HT-29 (cell line): ENCODE results near the gene RNPEPL1. TPM values are rescaled to one million over a fixed set of nuclear protein-coding genes. Genes with fewer than 3 reads are reported as not detected.

Experiments used
- DNase-seq: peaks from one replicate; pipeline ENCODE4 v3.0.0-alpha.2; 2015; ENCODE audit warnings: low spot score
- total RNA-seq: library from RNA; depleted of rRNA; stranded (reverse); fragments of >200 nt; shearing (Covaris generic); gene quantifications from 2 replicates; pipeline ENCODE4 v1.2.3, GENCODE V29; 2014

Gene RNPEPL1
- total RNA-seq, 1 experiment from 2014 or later = 74.9 TPM

- DNase-seq = peak; percentile 67
Measured at GRCh38 chr2:240564561-240565332, 3.5 kb upstream of the RNPEPL1 start.

GRCh38 chr2:240565333-240566202 lies 2.7 kb upstream of the RNPEPL1 start:
- DNase-seq = peak; percentile 92

GRCh38 chr2:240566203-240567136 lies 1.8 kb upstream of the RNPEPL1 start:
- peak; percentile 88 for DNase-seq

GRCh38 chr2:240567137-240567871 lies 980 bp upstream of the RNPEPL1 start:
- DNase-seq = peak; percentile 47

DNA sequence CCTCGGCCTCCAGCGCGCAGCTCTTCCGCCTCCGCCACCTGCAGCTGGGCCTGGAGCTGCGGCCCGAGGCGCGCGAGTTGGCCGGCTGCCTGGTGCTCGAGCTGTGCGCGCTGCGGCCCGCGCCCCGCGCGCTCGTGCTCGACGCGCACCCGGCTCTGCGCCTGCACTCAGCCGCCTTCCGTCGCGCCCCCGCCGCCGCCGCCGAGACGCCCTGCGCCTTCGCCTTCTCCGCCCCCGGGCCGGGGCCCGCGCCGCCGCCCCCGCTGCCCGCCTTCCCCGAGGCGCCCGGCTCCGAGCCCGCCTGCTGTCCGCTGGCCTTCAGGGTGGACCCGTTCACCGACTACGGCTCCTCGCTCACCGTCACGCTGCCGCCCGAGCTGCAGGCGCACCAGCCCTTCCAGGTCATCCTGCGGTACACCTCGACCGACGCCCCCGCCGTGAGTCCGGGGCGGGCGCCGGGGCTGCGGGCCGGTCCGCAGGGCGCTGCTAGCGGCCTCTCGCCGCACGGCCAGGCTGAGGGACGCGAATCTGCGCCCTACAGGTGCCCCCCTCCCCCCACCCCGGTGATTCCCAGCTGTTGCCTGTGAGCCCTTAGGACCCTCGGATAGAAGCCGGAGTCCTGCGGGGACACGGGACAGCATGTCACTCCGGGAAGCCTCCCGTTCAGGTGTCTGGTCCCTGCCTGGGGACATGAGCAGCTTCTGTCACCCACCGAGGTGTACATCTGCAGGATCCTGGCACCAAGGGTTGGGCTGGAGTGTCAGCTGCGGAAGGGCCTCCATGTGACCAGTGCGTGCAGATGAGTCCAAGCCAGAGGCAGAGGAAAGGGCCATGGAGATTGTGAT lies 616 bp downstream of the RNPEPL1 start:
- DNase-seq = peak; percentile 63

DNA sequence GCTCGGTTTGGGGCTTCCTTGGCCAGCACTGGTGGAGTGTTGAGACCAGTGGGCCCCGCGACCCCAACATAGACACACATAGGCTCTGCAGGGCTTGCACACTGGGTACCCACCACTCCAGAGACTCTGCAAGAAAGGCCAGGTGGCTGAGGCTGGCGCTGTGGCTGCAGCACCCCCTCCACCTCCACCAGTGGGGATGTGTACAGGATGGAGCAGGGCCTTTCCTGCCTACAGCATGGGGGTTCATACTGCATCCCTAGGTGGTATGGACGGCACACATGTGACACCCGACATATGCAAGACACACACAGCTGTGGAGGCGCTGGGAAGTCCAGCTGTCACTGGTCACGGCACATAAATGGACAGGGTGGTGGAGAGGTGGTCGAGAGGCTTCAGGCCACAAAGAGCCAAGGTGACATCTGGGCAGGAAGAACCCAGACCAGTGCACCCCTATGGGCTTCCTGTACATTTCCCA lies 1.3 kb downstream of the RNPEPL1 start:
- DNase-seq = peak; percentile 7

DNA sequence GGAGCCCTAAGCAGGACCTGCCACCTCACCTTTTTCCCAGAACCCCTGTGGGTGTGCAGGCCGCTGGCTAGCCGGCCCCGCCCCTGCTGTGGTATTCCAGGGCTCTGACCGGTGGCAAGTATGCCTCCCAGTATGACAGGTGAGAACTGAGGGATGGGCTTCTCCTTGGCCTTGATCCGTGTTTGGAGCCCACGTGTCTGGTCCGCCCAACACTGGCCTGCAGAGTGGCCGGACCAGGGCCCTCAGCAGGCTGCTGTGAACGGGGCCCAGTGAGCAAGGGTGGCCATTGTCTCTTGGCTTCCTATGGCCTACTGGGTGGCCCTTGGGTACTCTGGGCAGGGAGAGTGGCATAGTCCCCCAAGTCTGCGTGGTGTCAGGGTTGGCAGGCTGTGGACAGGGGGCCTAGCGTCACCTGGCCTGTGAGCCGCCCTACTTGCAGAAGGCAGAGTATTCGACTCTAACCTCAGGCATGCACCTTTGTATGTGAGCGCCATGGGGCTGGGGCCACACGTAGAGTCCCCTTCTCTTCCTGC lies 1.8 kb downstream of the RNPEPL1 start:
- DNase-seq = peak; percentile 27

DNA sequence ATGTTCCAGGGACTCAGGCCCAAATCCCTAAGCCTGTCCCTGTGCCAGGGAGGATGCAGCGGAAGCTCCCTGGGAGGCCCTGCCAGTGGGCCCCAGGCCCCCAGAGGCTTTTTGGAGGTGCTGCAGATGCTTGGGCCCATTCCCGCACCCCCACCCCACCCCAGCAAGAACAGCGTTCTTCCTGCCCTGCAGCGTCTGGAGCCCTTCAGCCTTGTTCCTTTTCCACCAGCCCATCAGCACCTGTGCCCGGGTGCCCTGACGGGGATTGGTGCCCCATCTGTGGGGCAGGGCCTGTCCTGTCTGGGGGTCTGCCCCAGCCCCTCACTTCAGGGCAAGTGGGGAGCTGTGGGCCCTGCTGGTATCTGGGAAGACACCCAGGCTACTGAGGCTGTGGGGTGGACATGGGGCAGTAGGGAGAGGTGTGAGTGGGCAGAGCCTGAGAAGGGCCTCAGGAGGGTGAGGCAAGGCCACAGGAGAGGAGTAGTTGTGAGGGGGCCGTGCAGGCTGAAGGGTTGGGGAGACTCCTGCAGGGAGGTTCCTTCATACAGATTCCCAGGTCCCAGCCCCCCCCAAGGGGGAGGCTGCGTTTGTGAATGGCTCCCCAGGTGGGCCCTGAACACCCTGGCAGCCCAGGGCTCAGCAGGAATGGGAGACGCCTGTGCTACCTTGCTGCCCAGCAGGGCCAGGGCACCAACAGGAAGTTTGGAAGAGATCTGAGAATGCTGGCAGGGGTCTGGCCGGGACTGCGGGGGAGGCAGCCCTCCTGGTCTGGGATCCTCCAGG lies 2.4 kb downstream of the RNPEPL1 start:
- no peak for DNase-seq

GRCh38 chr2:240571314-240571973 lies 3.2 kb downstream of the RNPEPL1 start:
- DNase-seq = no peak

DNA sequence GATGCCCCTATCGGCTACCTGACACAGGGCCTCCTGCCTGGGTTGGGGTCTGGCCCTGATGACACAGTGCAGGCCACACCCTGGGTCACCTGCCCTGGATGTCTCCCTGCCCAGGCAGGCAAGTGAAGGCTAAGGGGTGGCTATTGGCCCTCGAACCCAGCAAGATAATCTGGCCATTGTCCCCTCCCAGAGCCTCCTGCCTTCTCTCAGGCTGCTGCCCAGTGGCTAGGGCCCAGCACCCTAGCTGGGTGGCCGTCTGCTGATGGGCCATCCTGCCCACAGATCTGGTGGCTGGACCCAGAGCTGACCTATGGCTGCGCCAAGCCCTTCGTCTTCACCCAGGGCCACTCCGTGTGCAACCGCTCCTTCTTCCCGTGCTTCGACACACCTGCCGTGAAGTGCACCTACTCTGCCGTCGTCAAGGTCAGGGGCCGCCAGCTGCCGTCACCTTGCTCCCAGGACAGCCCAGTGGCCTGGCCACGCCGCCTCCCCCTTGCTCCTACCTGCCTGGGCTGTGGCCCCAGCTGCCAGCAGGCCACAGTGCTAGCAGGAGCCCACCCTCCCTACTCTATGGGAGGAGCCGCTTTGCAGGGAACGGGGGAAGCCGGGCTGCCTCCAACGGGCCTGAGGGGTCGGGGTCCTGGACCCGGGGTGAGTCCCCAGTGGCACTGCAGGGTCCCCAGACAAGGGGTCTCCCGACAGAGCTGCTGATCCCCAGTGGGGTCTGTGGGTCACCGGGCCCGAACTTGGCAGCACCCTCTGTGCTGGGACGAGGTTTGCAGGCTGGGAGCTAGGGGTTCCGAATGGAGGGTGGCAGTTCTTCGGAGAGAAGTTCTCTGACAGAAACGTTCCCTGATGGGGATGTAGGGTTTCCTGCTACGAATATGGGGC lies 4.1 kb downstream of the RNPEPL1 start:
- no peak for DNase-seq

DNA sequence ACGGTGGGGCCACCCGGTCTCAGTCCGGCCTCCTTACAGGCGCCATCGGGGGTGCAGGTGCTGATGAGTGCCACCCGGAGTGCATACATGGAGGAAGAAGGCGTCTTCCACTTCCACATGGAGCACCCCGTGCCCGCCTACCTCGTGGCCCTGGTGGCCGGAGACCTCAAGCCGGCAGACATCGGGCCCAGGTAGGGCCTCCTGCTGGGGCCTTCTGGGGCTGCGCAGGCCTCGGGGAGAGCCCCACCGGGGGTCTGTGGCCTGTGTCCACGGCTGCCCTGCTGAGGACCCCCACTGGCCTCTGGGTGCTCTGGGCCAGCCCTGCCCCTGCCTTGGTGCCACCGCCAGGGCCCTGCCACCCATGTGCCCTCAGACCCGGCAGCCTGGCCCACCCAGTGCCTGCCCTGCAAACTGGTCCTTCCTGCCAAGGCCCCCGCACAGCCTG lies 4.8 kb downstream of the RNPEPL1 start:
- no peak for DNase-seq

- no peak for DNase-seq
Measured at GRCh38 chr2:240573516-240574385, 5.5 kb downstream of the RNPEPL1 start.

DNA sequence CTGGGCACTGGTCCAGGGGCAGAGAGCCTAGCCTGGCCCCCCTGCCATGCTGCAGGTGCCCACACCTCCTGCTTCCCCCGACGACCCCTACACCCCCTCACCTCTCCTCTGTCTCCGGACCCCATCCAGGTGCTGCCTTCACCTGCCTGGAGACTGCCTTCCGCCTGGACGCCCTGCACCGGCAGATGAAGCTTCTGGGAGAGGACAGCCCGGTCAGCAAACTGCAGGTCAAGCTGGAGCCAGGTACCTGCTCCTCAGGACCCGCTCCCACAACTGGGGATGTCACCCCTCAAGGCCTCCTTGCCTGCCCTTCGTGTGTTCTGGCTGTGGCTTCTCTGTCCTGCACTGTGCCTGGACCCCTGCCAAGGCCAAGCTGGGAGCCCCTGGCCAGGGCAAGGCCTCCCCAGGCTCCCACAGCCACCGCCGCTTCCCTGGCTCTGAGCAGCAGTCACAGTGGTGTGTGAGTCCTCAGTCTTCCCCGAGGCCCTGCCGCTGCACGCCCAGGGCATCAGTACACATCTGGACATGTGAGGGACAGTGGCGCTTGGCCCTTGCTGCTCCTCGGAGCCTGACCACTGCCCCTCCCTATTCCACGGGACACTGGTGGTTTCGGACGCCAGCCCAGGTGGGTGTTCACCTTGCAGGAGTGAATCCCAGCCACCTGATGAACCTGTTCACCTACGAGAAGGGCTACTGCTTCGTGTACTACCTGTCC lies 6.3 kb downstream of the RNPEPL1 start:
- no peak for DNase-seq

DNA sequence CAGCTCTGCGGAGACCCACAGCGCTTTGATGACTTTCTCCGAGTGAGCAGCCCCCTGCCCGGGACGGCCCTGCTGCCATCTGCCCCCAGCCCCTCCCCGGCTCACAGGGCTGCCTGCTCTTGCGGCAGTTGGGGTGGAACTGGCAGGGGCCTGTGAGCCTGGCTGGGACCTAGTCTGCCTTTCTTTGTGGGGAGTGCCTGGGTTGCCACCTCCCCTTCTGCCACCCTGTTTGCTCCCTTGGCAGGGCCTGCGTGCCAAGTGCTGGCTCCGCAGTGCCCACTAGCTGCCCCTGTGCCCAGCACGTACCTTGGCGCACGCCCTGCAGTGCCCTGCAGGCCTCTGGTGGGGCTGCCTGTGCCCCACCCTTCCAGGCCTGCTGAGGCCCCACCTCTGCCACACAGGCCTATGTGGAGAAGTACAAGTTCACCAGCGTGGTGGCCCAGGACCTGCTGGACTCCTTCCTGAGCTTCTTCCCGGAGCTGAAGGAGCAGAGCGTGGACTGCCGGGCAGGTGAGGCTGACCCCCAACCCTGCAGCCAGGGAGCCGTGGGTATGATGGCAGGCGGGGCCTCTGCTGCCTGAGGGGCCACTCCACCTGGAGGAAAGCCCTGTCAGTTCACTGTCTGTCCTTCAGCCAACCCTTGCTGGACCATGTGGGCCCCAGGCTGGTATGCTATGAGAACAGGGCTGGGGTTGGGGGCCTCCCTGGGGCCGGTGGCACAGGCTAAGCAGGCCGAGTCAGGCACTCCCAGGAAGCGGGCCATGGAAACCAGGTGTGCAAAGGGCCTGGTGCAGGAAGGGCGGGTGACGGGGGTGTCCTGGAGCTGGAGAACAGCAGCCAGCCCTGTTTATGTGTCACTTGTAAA lies 7.0 kb downstream of the RNPEPL1 start:
- DNase-seq = no peak
